SH-SY5Y (cell line): ENCODE data around the gene MOB1A.

Experiments
- GATA2 ChIP-seq: IDR thresholded peaks from 2 replicates; pipeline ENCODE4 v1.6.1; 2011; ENCODE audit warnings: mild to moderate bottlenecking, low read depth, low read length
- GATA3 ChIP-seq: IDR thresholded peaks from 2 replicates; pipeline ENCODE4 v1.6.1; 2011; ENCODE audit warnings: low read depth, mild to moderate bottlenecking, low read length, moderate library complexity

DNA sequence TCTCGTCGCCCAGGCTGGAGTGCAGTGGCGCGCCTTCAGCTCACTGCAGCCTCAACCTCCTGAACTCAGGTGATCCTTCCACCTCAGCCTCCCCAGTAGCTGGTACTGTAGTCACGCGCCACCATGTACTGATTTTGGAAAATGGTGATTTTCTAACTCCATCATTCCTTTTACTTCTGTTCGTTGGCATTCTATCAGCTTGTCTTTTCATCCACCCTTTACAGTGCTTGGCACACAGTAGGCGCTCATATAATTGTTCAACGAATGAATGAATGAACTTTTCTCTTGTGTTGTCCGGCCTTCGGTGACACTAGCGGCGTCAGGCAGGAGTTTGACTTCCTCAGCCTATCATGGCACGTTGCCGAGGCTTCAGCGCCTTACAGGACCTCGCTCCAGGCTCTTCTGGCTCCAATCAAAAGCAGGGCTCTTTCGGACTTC is 19.4 kb upstream of the MOB1A start:
- TF ChIP-seq GATA2 = no peak
- no peak for TF ChIP-seq GATA3
